Stimulated activated CD4-positive, alpha-beta T cell treated with anti-CD3 and anti-CD28 coated beads, Interleukin-4, amount 100 ng/mL, for 48 hours (primary cell): ENCODE measurements around the gene SYNGR2.

Experiments
- DNase-seq, 2 donors: peaks; one replicate each; pipeline ENCODE4 v3.0.0-alpha.2; 2020; ENCODE audit warnings: low read depth in 2 of 2

Gene SYNGR2

GRCh38 chr17:78168242-78168902 is at the start of gene SYNGR2:
Gene SYNGR2, plus strand, starts transcription at chr17:78168581. Its CDS starts 36 bp downstream, at chr17:78168617.
- peak; percentile 84 to 87 for DNase-seq

GRCh38 chr17:78118801-78119241 is 49.6 kb upstream of the SYNGR2 start:
- DNase-seq = no peak

DNA sequence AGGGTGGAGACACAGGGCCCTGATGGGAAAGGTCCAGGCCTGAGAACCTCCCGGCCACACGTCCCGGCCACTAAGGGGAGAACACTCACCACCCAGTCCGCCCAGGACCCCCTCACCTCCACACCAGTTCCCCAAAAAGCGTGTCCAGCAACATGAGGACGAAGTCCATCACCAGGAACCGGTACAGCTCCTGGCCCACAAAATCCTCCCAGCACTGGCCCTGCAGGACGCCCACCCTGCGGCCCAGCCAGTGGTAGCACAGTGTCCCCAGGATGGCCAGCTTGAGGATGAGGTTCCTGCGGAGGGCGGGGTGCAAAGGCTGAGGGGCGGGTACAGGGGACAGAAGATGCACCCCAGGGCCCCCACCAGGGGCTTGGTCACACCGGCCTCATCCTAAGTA is 47.8 kb upstream of the SYNGR2 start:
- DNase-seq = no peak

DNA sequence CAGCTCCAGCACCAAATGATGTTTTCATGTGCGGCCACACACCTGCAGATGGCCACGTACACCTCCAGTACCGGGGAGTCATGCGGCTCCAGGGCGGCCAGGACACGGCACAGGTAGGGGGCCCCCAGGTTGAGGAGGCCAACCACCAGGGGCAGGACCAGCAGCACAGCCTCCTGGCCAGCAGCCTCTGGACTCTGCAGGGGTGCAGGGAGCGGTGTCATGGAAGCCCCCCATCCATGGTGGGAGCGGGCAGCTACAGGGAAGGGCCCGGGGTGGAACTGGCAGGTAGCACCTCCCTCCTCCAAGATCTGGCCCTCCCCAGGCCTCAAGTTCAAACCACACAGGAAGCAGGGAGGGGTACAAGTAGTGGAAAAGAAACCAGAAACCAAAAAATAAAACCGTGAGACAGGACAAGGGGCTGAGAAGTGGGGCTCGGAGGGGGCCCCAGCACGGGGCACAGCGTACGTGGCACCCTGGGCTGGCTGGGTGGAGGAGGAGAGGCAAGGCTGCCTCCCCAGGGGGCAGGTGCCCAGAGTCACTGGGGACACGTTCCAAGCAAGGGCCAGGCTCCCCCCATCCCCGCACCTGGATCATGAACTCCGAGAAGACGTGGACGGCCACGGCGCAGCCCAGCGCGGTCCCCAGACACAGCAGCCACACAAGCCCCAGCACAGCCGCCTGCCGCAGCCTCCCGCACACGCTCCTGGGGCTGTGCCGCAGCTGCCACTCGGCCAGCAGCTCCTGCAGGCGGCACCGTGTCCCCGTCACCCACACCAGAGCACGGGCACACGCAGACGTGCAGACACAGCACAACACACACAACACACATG is 47.2 kb upstream of the SYNGR2 start:
- DNase-seq = no peak

GRCh38 chr17:78121801-78122215 is 46.6 kb upstream of the SYNGR2 start:
- DNase-seq = no peak

GRCh38 chr17:78122216-78122930 is 46.0 kb upstream of the SYNGR2 start:
- DNase-seq = no peak

DNA sequence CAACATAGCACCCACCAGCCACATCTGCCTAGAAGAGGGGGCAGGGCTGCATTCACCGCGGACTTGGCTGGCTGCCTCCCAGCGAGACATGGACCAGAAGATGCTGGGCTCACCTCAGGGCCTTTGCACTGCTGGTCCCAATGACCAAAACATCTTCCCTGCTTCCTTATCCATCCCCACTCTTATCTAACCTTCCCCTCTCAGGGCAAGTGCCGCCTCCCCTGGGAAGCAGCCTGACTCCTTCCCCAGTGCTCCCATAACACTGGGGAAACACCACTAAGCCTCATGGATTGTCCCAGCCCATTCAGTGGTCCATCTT is 45.5 kb upstream of the SYNGR2 start:
- no peak for DNase-seq

- no peak for DNase-seq
Observed at GRCh38 chr17:78123258-78123929, 45.0 kb upstream of the SYNGR2 start.

GRCh38 chr17:78124081-78124835 is 44.1 kb upstream of the SYNGR2 start:
- no peak for DNase-seq

DNA sequence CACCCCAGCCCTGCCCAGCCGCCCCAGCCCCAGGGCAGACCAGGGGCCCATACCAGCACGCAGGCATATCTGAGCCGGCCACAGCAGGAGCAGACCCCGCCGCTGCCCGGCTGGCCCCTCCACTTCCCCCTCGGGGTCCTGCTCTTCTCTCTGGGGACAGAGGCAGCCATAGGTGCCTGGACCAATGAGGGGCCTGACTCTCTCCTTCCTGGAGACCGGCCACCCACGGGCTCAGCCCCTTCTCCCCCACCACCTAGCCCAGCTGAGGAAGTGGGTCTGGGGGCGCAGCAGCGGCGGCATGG is 43.6 kb upstream of the SYNGR2 start:
- DNase-seq = no peak

DNA sequence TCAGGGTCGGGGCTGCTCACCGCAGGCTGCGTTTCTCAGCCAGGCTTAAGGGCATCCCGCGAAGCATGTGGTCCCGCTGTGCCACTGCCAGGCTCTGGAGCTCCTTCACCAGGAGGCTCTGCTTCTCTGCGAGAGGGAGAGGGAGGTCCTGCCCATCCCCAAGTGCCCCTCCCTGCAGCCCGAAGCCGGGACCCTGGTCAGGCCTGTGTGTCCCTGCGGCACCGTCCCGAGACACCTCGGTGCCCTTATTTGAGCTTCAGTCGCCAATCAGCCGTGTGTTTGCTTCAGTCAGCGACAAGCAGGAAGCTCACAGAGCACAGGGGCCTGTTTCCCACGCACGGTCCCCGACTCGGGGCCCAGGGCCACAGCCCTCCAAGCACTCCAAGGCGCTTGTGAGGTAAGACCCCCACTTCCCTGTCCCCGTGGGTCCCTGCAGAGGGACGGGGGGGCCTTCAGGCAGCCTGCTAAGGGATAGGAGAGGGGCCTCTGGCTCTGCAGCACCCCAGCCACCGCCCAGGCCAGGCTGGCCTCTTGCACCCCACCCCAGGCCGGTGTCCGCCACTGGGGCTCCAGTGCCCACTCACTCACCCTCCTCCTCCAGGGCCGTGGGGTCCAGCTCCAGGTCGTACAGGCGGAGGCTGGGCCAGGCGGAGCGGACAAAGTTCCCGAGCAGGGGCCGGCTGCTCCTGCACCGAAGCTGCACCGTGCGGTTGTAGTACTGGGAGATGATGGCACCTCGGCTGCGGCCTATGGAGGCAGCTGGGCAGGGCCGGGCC is 43.1 kb upstream of the SYNGR2 start:
- DNase-seq = no peak

DNA sequence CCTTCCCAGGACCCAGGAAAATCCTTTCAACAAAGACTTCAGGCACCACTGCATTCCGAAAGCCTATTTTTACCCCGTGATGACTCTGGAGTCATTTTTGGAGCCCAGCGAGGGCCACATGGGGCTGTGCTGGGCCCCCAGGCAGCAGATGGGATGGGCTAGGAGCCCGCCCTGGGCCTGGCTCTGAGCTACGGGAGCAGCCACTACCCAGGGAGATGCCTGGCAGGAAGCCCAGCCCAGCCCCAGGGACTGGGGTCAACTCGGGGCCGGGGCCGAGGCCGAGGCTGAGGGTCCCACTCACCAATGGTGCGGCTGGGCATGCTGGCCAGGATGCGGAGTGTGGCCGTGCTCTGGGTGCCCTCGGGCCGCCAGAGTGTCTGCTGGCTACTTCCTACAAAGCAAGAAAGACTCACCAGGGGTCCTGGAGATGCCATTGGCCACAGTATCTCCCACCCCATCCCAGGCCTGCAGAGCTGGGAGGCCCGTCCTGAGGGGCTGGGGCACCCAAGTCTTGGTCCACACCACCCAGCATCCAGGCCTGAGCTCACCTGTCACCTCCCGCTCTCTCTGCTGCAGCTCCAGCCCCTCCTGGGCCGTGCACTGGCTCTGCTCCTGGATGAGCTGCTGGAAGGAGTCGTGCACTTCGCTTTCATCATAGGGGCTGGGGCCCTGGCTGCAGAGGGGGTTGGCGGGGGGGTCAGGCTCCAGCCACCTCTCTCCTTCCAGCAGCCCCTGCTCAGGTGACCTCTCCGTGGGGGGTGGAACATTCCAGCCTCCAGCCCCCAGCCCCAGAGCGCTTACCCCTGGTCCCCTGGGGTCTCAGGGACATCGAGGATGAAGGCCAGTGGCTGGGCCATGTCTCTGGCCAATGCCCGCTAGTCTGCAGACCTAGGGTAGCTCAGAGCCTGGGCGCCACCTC is 42.1 kb upstream of the SYNGR2 start:
- DNase-seq = no peak

- no peak for DNase-seq
Observed at GRCh38 chr17:78126895-78127238, 41.5 kb upstream of the SYNGR2 start.

DNA sequence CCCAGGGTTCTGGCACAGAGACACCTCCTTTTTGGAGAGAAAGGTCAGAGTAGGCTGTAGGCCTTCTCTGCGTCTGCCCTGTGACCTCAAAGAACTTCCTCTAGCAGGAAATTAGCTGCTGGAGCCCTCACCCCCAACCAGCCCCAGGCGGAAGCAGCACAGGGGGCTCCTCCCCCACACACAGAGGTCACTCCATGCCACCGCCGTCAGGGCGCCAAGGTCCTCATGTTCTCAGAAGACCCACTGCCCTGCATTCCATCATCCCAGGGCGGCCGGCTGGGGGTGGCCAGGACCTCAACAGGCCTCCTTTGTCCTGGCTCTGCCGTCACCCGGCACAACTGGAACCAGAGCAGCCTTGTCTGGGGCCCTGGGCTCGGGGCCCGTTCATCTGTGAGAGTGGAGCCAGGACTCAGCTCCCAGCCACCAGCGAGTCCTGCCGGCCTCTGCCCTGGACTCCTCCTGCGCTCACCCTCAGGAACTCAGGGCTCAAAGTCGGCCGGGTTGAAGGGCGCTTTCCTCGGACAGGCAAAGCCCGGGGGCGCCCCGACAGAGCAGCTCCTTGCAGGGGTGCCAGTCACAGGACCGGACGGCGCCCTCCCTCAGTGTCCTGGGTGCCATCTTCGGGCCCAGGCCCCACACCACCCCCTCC is 41.0 kb upstream of the SYNGR2 start:
- DNase-seq = peak in 1 of 2 donors; percentile 56

- no peak for DNase-seq
Observed at GRCh38 chr17:78127888-78128550, 40.4 kb upstream of the SYNGR2 start.

GRCh38 chr17:78128551-78129350 is 39.6 kb upstream of the SYNGR2 start, which contains the start of gene TMC6:
Gene TMC6, minus strand, starts transcription at chr17:78128755. Its CDS starts 1,923 bp downstream, at chr17:78126832.
- DNase-seq = no peak

DNA sequence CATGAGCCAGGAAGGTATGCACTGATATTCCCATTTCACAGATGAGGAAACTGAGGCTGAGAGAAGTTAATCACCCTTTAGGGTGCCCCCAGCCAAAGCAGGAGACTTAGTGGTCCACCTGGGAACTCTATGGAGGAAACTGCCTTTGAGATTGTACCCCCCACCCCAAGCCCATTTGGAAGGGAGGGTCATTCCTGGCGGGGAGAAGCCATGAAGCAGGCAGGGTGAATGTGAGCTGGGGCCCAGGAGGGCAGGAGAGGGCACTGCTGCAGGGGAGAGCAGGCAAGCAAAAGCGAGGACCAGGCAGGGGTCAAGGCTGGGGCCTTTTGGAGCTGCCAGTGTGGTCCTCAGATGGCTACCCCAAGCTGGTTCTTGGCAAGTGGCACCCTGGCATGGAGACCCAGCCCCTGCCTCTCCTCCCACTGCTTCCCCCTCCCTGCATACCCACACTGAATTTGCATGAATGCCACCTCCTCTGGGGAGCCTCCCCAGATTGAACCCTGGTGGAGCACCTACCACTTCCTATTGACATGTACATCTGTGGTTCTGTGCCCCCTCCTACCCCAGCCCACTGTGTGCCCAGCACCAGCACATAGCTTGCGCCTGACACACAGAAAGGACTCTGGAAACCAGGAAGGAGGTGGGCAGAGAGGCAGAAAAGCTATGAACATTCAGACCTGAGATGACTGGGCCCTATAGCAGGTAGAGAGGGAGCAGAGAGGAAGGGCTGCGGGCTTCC is 38.9 kb upstream of the SYNGR2 start:
- DNase-seq = no peak
